GM12801 (cell line): Measurements from ENCODE around the gene CYP27A1.

Experiments used
- CTCF ChIP-seq: IDR thresholded peaks from one replicate; pipeline ENCODE4 v1.5.1; 2011; ENCODE audit warnings: control low read depth; ENCODE audit not compliant: insufficient read length; ENCODE audit errors: extremely low read depth

CYP27A1 gene

GRCh38 chr2:218829868-218830451, 48.0 kb downstream of the CYP27A1 start:
- TF ChIP-seq CTCF: no peak

GRCh38 chr2:218830526-218831306, 48.8 kb downstream of the CYP27A1 start:
- no peak for TF ChIP-seq CTCF

- TF ChIP-seq CTCF: no peak
These were observed 49.5 kb downstream of the CYP27A1 start, which contains the start of gene PRKAG3 for GRCh38 chr2:218831378-218831990. TSS of gene PRKAG3 (minus strand) at chr2:218831803.

- TF ChIP-seq CTCF: no peak
These were observed 50.1 kb downstream of the CYP27A1 start for GRCh38 chr2:218832081-218832480.

- no peak for TF ChIP-seq CTCF
These were observed 50.6 kb downstream of the CYP27A1 start for GRCh38 chr2:218832520-218832919.

GRCh38 chr2:218833023-218833609, 51.2 kb downstream of the CYP27A1 start:
- TF ChIP-seq CTCF: no peak

GRCh38 chr2:218834685-218835084, 52.7 kb downstream of the CYP27A1 start:
- TF ChIP-seq CTCF: no peak
